OCI-M1 (cell line): ENCODE data around the gene INPP5A.
"Not testable (repeated sequence)": the region's sequence is repeated elsewhere in the genome, so short reads cannot be mapped to it uniquely, and the experiment has no call there.

Experiments
- DNase-seq: peaks from one replicate; lab custom pipeline; 2025; lab: John Stamatoyannopoulos, UW

INPP5A gene

DNA sequence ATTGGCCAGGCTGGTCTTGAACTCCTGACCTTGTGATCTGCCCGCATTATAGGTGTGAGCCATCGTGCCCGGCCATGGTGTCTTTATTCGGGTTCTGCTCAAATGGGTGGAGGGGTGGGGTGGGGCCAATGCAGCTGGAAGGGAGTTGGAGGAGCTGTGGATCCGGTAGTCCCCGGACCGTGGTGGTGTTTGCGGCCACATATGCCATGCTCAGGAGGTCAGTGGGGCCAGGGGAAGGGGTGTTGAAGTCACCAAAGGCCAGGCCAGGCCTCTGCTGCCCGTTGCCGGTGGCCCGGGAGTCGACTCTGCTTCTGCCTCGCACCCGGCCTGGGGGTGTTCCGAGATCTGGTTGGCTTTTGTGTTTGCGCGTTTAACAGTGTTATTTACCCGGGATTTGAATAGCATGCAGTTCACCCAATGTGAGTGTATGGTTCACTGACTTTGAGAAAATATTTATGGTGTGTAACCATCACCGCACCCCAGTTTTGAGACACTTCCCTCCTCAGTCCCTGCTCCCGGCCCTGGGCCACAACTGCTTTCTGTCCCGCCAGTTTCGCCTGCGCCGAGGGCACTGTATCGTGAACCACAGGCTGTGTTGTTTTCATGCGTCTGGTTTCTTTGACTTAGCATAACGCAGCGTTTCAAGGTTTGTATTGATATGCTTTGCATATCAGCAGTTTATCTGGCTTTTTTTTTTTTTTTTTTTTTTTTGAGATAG, 10.7 kb downstream of the INPP5A start:
- no peak for DNase-seq

DNA sequence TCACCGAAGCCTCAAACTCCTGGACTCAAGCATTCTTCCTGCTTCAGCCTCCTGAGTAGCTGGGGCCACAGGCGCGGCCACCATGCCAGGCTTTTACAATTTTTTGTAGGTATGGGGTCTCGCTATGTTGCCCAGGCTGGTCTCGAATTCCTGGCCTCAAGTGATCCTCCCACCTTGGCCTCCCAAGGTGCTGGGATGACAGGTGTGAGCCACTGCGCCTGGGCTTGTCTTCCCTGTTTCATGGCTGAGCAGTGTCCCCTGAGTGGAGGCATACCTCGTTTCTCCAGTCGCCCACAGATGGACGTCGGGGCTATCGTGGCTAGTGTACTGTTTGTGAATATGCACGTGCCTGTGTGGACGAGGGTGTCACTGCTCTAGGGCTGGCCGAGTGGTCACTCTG, 11.3 kb downstream of the INPP5A start:
- DNase-seq: no peak

GRCh38 chr10:132549371-132549770, 11.8 kb downstream of the INPP5A start:
- no peak for DNase-seq

DNA sequence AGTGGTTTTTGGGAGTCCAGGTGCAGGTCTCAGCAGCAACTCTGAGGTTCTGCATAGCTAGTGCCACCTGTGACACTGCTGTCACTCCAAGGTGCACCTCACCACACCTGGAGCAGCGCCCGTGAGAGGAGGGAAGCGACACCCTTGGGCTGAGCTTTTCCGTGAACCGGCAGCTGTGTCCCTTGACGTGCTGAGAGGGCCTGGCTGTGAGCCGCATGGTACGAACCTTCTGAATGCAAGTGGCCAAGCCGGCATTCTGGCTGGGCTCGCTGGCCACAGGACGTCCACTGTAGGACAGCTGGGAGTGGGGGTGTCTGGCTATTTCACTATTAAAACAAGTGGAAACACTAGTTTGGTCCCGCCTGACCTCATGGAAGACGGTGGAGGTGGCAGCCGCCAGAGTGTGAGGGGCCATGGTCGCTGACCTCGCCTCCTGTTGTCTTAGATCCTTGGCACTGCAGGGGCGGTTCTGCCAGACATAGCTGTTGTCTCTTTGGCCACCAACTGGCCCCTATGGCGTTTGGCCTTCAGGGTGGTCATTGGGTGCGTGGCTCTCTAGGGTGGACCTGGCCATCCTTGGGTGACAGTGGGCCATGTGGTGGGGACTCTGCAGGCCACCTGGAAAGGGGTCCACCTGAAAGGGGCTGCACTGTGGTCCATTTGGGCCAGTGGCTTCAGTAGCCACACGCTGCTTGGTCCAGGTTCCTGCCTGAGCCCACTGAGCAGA, 12.9 kb downstream of the INPP5A start:
- DNase-seq: no peak

- peak; percentile 81 for DNase-seq
These were observed 13.7 kb downstream of the INPP5A start for GRCh38 chr10:132551093-132551807.

DNA sequence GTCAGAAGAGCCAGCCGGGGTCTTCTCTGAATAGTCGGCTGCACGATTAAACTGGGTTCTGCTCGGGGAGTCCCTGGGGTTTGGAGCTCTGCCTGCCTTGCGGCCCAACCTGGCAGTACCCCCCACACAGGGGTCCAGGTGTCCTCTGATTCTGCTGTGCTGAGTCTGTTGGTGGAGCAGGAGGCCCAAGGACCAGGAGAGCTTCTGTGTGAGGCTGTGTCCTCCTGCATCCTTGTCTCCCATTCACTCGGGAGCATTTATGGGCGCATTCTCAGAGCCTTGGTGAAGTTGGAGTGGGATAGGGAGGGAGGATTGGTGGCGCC, 14.2 kb downstream of the INPP5A start:
- no peak for DNase-seq

- DNase-seq: not testable (repeated sequence)
These were observed 15.0 kb downstream of the INPP5A start for GRCh38 chr10:132552635-132553034.

- not testable (repeated sequence) for DNase-seq
These were observed 16.0 kb downstream of the INPP5A start for GRCh38 chr10:132553568-132553967.

- peak; percentile 9 for DNase-seq
These were observed 16.7 kb downstream of the INPP5A start for GRCh38 chr10:132554053-132554990.

GRCh38 chr10:132554991-132555647, 17.5 kb downstream of the INPP5A start:
- peak; percentile 88 for DNase-seq

- no peak for DNase-seq
These were observed 18.3 kb downstream of the INPP5A start for GRCh38 chr10:132555648-132556575.

DNA sequence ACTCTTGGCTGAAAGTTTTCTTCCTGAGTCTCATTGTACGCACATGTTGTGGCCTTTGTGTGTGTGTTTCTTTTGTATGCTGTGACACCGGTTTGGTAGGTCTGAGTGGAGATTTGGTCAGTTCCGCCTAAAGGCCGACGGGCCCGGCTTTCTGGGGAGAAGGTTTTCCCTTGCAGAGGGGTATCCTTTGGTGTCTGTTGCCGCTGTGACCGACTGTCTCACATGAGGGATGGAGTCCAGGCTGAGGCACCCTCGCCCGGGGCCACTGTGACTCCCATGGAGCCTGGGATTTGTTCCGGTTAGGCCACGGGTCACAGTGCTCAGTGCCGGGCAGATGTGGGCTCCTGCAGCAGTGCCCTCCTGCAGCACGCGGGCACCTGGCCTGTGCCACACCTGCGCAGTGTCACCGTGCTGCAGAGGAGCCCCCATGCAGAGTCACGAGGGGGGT, 19.4 kb downstream of the INPP5A start:
- no peak for DNase-seq

GRCh38 chr10:132557696-132558515, 20.3 kb downstream of the INPP5A start:
- DNase-seq: no peak

DNA sequence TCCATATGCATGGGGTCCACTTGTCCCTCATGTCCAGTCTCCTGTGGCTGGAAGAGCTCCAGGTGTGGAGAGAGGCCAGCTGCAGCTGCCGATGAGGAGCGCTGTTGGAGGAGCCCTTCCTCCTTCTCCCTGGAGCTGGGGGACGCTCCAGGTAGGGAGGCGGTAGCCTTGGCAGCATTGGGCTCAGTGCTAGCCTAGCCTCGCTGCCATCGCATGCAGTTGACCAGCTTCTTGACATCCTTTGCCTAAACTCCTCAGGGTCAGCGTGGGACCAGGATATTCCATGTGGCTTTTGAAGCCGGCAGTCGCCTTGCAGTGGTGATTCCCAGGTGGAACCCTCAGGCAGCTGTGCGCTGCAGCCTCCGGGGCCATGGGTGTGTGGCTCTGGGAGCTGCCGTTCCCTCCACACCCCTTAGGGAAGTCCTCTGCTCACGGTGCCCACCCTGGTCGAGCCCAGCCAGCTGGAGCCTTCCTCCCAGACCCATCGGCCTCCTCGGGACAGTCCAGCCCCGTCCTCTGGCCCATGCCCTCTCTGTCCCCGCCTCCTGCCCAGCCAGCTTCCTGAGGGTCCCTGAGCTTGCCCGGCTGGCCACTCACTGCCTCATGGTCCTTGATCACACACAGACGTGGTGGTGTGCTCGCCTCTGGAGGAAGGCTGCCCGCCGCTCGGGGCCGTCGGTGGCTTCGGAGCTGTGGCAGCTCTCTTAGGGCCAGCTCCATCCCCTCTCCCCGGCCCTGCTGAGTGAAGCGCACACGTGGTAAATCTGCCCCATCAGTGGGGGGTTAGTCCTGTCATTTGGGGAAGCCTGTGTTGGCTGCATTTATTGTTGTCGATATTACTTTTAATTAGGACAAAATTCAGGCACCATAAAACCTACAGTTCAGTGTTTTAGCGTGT, 21.2 kb downstream of the INPP5A start:
- DNase-seq: no peak

- DNase-seq: no peak
These were observed 22.0 kb downstream of the INPP5A start for GRCh38 chr10:132559538-132559937.

GRCh38 chr10:132560241-132560731, 22.7 kb downstream of the INPP5A start:
- peak; percentile 71 for DNase-seq

- DNase-seq: no peak
These were observed 24.8 kb downstream of the INPP5A start for GRCh38 chr10:132562177-132562915.
